ENCODE results near the gene STYX. TPM values are rescaled to one million over a fixed set of nuclear protein-coding genes. Genes with fewer than 3 reads are reported as not detected.
A peak's percentile ranks its signal among the peaks of the same experiment; 100 is the strongest.

STYX gene
- total and polyA plus RNA-seq, 10 of the 15 experiments (the other 5 are each of a cell fraction or from before 2014, with no cell fraction given), result 5.0 to 15.3 (median 9.5) TPM

DNA sequence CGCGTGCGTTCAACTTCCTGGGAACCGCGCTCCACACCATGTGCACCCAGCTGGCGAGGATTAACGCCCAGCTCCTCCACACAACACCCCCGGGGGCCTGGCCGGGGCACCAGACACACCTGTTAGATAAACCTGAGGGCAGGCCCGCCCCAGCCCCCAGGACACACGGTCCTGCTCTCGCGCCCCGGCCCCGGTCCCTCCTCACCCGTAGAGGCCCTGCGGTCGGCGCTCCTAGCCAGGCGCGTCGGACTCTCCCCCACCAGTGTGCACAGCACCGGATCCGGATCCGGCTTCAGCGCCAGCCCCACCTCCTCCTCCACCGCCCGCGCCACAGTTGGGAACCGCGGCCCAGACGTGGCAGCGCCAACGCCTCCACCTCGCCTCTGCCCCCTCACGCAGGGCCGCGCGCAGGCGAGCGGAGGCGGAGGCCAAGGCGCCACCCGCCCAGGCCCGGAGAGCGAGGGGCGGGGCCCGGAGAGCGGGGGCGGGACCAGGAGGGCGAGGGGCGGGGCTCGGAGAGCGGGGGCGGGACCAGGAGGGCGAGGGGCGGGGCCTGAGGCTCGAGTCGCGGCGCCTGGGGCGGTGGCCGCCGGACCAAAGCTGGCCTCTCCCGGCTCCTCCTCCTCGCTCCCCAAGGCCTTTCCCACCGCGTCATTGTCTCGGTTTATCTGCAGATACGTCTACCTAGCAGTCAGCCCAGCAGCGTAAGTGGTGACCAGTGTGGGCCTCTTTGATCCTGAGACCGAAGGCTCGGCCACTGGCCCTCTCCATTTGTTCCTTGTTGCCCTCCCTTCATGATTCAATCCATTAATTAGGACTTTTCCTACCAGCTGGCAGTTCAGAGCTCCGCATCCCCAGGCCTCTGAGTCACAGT is 61.5 kb downstream of the STYX start, which contains the start of gene GNPNAT1 (continued):
- peak; percentile 31 to 98 for TF ChIP-seq EGR1 (IDR thresholded peaks at IDR 0.05; ENCODE audit: borderline replicate concordance in 1 of 2, low read depth in 2 of 2, low read length in 2 of 2)
- peak; percentile 90 for TF ChIP-seq ZSCAN29 (IDR thresholded peaks at IDR 0.05)

GRCh38 chr14:52792097-52792415 is 62.1 kb downstream of the STYX start:
- ATAC-seq (no peak), FAIRE-seq (no peak), DNase-seq (ENCODE audit: low read depth, low spot score) (no peak)
- ChIA-PET RAD21 (ENCODE audit: unreplicated experiment) (no interaction called here), CTCF (no interaction called here), SMC1A (ENCODE audit: uncharacterized antibody, unreplicated experiment) (interaction anchor here (1.2 kb wide), 1 partner anchor 9 kb away, joined by 3 read pairs; no protein-coding TSS in a partner anchor), POLR2A (interaction anchor here (0.5 kb wide), 1 partner anchor 61 kb away, joined by 5 read pairs; no protein-coding TSS in a partner anchor)
- H3K36me3 ChIP-seq (ENCODE audit: control insufficient read depth in 2 of 2, insufficient read depth in 2 of 2, low read length in 1 of 2), result no peaks in the 10 kb centered on the region
- WGBS (ENCODE audit: insufficient coverage, insufficient replicate concordance, low lambda C conversion rate, missing lambda C conversion rate), result 76% methylated on average over 7 of the region's 7 CpGs
- no peak overlapping the region for H3K9ac ChIP-seq (ENCODE audit: control insufficient read depth, insufficient read depth, low read length)
- BruUV-seq (replicated peaks), result no TSS peak
- no peak overlapping the region for H3K27ac ChIP-seq (ENCODE audit: control insufficient read depth, insufficient read depth)
- no peaks in the 10 kb centered on the region for H3K9me3 ChIP-seq (replicated peaks; ENCODE audit: control insufficient read depth, insufficient read depth, low read length)
- H3K4me2 ChIP-seq (ENCODE audit: control insufficient read depth, insufficient read depth), result peak overlapping the region; percentile 42
- no peaks in the 10 kb centered on the region for H3K4me1 ChIP-seq (ENCODE audit: control insufficient read depth, insufficient read depth, low read length)
- H2AFZ ChIP-seq (ENCODE audit: control insufficient read depth, low read depth, low read length), result peak overlapping the region; percentile 72
- TF ChIP-seq BRCA1 (IDR thresholded peaks at IDR 0.05; ENCODE audit: low read depth, low read length), result no peak
- no peak for TF ChIP-seq SMC3 (IDR thresholded peaks at IDR 0.05; ENCODE audit: borderline replicate concordance, low read length)
- TF ChIP-seq PRDM15 (CRISPR knock-in tag; IDR thresholded peaks at IDR 0.05), result no peak
- TF ChIP-seq MTA3 (IDR thresholded peaks at IDR 0.05; ENCODE audit: borderline replicate concordance, low read length), result no peak
- intact Hi-C loops (cut with micrococcal nuclease; ENCODE audit: unreplicated experiment) (loop anchor here (5.0 kb wide), 1 partner anchor 240 kb away; the partner anchor contains the start of genes GPR137C and TXNDC16), in situ Hi-C loops (cut with MboI) (no loop called here)
- no peak overlapping the region for H3K4me3 ChIP-seq
- no peaks in the 10 kb centered on the region for H4K20me1 ChIP-seq (ENCODE audit: control insufficient read depth, insufficient read depth)
- peaks cover 31% of the 10 kb centered on the region for H3K79me2 ChIP-seq (ENCODE audit: control insufficient read depth, insufficient read depth, low read length)
- no peaks in the 10 kb centered on the region for H3K27me3 ChIP-seq (replicated peaks in 1 of 2; ENCODE audit: control insufficient read depth in 2 of 2, insufficient read depth in 2 of 2, low read length in 1 of 2)

Data from GM12878 (cell line).